ENCODE data around the gene NPAS3.

DNA sequence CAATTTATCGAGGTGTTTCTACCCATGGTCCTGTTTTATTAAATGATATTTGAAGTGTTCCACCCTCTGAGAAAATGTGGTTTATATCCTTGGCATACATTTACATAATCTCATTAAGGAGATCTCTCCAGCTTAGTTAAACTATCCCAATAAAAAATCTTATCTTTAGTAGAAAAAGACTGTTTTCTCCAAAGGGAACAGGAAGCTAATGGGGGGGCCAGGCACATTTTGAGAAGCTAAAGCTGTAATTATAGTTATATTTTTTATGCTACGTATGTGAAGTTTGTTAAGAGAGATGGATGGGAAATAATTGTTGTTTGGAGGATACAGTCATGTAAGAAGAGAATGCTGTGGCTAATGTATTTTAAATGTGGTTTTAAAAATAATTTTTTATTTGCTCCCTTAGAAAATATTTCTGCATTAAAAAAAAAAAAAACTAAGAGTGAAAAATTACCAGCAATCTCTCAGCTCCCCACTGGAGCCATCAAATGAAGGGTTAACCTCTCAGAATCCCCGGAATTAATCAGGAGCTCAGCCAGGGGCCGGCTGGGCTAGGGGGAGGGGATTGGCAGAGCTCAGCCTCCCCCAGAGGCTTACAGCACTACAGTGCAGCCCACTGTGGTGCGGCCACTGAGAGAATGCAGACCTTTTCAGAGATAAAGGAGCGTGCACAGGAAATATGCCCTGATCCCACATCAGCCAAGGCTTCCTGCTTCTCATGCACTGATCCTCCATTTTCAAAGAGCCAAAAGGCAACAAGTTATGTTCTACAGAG is 826.4 kb downstream of the NPAS3 start:
- TF ChIP-seq EZH2 (IDR thresholded peaks at IDR 0.05; ENCODE audit: borderline replicate concordance, low read depth, low read length, severe bottlenecking): no peak
- TF ChIP-seq, protein P1, sequence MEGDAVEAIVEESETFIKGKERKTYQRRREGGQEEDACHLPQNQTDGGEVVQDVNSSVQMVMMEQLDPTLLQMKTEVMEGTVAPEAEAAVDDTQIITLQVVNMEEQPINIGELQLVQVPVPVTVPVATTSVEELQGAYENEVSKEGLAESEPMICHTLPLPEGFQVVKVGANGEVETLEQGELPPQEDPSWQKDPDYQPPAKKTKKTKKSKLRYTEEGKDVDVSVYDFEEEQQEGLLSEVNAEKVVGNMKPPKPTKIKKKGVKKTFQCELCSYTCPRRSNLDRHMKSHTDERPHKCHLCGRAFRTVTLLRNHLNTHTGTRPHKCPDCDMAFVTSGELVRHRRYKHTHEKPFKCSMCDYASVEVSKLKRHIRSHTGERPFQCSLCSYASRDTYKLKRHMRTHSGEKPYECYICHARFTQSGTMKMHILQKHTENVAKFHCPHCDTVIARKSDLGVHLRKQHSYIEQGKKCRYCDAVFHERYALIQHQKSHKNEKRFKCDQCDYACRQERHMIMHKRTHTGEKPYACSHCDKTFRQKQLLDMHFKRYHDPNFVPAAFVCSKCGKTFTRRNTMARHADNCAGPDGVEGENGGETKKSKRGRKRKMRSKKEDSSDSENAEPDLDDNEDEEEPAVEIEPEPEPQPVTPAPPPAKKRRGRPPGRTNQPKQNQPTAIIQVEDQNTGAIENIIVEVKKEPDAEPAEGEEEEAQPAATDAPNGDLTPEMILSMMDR (IDR thresholded peaks at IDR 0.05; ENCODE audit: extremely low read depth in 1 of 2, insufficient read depth in 1 of 2, low read depth in 1 of 2, low read length in 2 of 2): no peak
- TF ChIP-seq POLR2A (IDR thresholded peaks at IDR 0.05; ENCODE audit: low read depth, low read length): no peak
- TF ChIP-seq POLR2AphosphoS5 (IDR thresholded peaks at IDR 0.05; ENCODE audit: insufficient read depth, low read depth, low read length): no peak
- TF ChIP-seq JUN (IDR thresholded peaks at IDR 0.05; ENCODE audit: borderline replicate concordance, insufficient read depth, insufficient read length, low read depth): no peak
- TF ChIP-seq MYC (IDR thresholded peaks at IDR 0.05; ENCODE audit: low read depth, low read length): no peak

Measured in endothelial cell of umbilical vein (primary cell).